Body of pancreas (tissue), 4 donors: ENCODE results near the gene AQP12B.

ENCODE experiments used
- POLR2A ChIP-seq, 3 donors: fragments of 450-650 bp; IDR thresholded peaks; one replicate each; pipeline ENCODE4 v1.6.1; 2016; ENCODE audit warnings: antibody characterized with exemption in 3 of 3, mild to moderate bottlenecking in 2 of 3
- TF ChIP-seq, protein P1 (sequence below), 7 experiments: fragments of 450-650 bp in 4 of 7; fragments of 200-600 bp in 3 of 7; sonication (generic) in 3 of 7; IDR thresholded peaks; one replicate each; pipeline ENCODE4 v1.5.1; 2016 to 2019; ENCODE audit warnings: antibody characterized with exemption in 7 of 7

DNA sequence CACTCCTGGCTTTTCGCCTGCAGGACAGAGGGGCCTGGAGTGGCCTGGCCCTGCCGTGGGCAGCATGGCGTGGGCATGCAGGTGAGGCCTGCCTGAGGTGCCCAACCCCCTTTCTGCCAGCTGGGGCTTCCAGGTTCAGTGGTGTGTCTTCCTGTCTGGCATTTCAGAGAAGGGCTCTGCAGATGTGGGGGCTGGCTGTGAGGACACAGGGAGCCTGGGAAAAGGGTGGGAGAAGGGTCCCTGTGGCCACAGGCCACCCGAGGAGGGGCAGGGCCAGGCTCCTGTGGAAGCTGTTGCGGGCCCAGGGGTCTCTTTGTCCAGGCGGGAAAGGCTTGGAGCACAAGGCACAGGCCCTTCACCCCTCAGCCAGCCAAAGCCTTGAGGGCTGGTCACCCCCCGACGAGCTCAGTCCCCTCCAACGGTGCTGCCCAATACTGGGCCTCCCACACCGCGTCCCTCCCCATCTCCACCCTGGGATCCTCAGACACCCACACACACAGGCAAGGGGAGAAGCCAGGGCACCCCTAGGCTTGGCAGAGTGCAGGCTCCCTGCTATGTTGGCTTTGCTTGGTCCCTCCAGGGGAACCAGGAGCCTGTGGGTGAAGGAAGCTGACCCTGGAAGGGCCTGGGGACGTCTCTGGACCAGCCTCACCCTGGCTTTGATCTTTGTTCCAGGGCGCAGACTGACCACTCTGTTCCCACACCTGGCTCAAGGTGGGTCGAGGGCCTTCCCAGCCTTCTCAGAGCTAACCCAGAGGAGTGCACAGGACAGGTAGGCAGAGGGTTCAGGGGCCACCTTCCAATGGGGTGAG is 5.3 kb upstream of the AQP12B start:
- TF ChIP-seq, protein P1, sequence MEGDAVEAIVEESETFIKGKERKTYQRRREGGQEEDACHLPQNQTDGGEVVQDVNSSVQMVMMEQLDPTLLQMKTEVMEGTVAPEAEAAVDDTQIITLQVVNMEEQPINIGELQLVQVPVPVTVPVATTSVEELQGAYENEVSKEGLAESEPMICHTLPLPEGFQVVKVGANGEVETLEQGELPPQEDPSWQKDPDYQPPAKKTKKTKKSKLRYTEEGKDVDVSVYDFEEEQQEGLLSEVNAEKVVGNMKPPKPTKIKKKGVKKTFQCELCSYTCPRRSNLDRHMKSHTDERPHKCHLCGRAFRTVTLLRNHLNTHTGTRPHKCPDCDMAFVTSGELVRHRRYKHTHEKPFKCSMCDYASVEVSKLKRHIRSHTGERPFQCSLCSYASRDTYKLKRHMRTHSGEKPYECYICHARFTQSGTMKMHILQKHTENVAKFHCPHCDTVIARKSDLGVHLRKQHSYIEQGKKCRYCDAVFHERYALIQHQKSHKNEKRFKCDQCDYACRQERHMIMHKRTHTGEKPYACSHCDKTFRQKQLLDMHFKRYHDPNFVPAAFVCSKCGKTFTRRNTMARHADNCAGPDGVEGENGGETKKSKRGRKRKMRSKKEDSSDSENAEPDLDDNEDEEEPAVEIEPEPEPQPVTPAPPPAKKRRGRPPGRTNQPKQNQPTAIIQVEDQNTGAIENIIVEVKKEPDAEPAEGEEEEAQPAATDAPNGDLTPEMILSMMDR (IDR thresholded peaks at IDR 0.05), result no peak
- TF ChIP-seq POLR2A (IDR thresholded peaks at IDR 0.05), result no peak
